ENCODE measurements around the gene GCH1.
"Not testable (repeated sequence)": the region's sequence is repeated elsewhere in the genome, so short reads cannot be mapped to it uniquely, and the experiment has no call there.

DNA sequence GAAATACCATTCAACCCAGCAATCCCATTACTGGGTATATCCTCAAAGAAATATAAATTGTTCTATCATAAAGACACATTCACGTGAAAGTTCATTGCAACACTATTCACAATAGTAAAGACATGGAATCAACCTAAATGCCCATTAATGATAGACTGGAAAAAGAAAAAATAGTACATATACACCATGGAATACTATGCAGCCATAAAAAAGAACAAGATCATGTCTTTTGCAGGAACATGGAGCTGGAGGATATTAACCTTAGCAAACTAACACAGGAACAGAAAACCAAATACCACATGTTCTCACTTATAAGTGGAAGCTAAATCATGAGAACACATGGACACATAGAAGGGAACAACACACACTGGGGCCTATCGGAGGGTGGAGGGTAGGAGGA lies 101.1 kb downstream of the GCH1 start:
- not testable (repeated sequence) for TF ChIP-seq EP300, CTCF (IDR thresholded peaks at IDR 0.05)

Measured in ovary (tissue), 3 donors.